SK-N-SH (cell line): ENCODE data around the gene NIPAL3. TPM values are rescaled to one million over a fixed set of nuclear protein-coding genes. Genes with fewer than 3 reads are reported as not detected.

Experiments used
- CTCF ChIA-PET: fragments of 300-600, 350-600 bp; formaldehyde crosslinking; extraction: SDS; loops from one replicate; lab custom pipeline; 2021; lab: Yijun Ruan, JAX
- POLR2A ChIA-PET: fragments of 350-600 bp; sonication (Branson Sonifier 250); formaldehyde crosslinking; extraction: SDS; loops from one replicate; lab custom pipeline; 2020; ENCODE audit warnings: antibody characterized with exemption, inconsistent platforms; lab: Yijun Ruan, JAX
- DNase-seq: peaks from one replicate; pipeline ENCODE4 v3.0.0; 2012
- H2AFZ ChIP-seq: fragments of 200-600 bp; sonication (generic); 2 replicates; pipeline ENCODE4 v1.8.1; 2016; ENCODE audit warnings: antibody characterized with exemption, mild to moderate bottlenecking, low read depth
- H3F3A ChIP-seq: fragments of 200-600 bp; sonication (generic); replicated peaks from 2 replicates; pipeline ENCODE3; 2016; ENCODE audit warnings: antibody characterized with exemption, mild to moderate bottlenecking; ENCODE audit not compliant: insufficient read depth
- H3K27ac ChIP-seq, 2 experiments: fragments of 200-500 bp in 1 of 2; fragments of 200-600 bp in 1 of 2; sonication (Bioruptor generic) in 1 of 2; sonication (generic), shearing (Covaris generic) in 1 of 2; 2 replicates each; pipeline versions ENCODE4 v1.5.1 to v1.6.1; 2014 to 2016; ENCODE audit warnings: low read depth in 2 of 2, inconsistent platforms in 1 of 2, low read length in 1 of 2, mild to moderate bottlenecking in 1 of 2, mixed read lengths in 1 of 2
- H3K27me3 ChIP-seq: fragments of 200-600 bp; sonication (generic), shearing (Covaris generic); 2 replicates; pipeline ENCODE4 v1.6.1; 2016; ENCODE audit warnings: mixed run types; ENCODE audit not compliant: insufficient read depth
- H3K36me3 ChIP-seq, 2 experiments: fragments of 200-500 bp in 1 of 2; fragments of 200-600 bp in 1 of 2; sonication (Bioruptor generic) in 1 of 2; sonication (generic) in 1 of 2; replicated peaks in 1 of 2; 2 replicates each; pipeline versions ENCODE3 to v1.5.1; 2014 to 2016; ENCODE audit warnings: low read length in 1 of 2, mild to moderate bottlenecking in 1 of 2; ENCODE audit not compliant: insufficient read depth in 2 of 2, control insufficient read depth in 1 of 2
- H3K4me1 ChIP-seq, 2 experiments: fragments of 200-500 bp in 1 of 2; fragments of 200-600 bp in 1 of 2; sonication (Bioruptor generic) in 1 of 2; sonication (generic), shearing (Covaris generic) in 1 of 2; 2 replicates each; pipeline versions ENCODE4 v1.5.1 to v1.6.1; 2014 to 2016; ENCODE audit warnings: low read depth in 1 of 2, low read length in 1 of 2, mixed run types in 1 of 2; ENCODE audit not compliant: insufficient read depth in 2 of 2, control insufficient read depth in 1 of 2
- H3K4me2 ChIP-seq: fragments of 200-600 bp; sonication (generic), shearing (Covaris generic); 2 replicates; pipeline ENCODE4 v1.6.1; 2017; ENCODE audit warnings: mixed run types
- H3K4me3 ChIP-seq, 2 experiments: fragments of 200-500 bp in 1 of 2; fragments of 200-600 bp in 1 of 2; sonication (Bioruptor generic) in 1 of 2; sonication (generic), shearing (Covaris generic) in 1 of 2; 2 replicates each; pipeline versions ENCODE4 v1.5.1 to v1.8.1; 2014 to 2016; ENCODE audit warnings: low read depth in 2 of 2, inconsistent platforms in 1 of 2, low read length in 1 of 2, mild to moderate bottlenecking in 1 of 2, mixed read lengths in 1 of 2, moderate library complexity in 1 of 2
- H3K79me2 ChIP-seq: fragments of 200-600 bp; sonication (generic); 2 replicates; pipeline ENCODE4 v1.8.1; 2017; ENCODE audit warnings: mild to moderate bottlenecking; ENCODE audit not compliant: insufficient read depth
- H3K9ac ChIP-seq: fragments of 200-600 bp; sonication (generic); 2 replicates; pipeline ENCODE4 v1.6.1; 2017; ENCODE audit warnings: mixed run types
- H3K9me2 ChIP-seq: fragments of 200-600 bp; sonication (generic); 2 replicates; pipeline ENCODE4 v1.6.1; 2017; ENCODE audit warnings: mixed run types
- H3K9me3 ChIP-seq: fragments of 200-600 bp; sonication (generic); 2 replicates; pipeline ENCODE4 v1.6.1; 2017; ENCODE audit warnings: mixed run types, mild to moderate bottlenecking, moderate library complexity
- H4K20me1 ChIP-seq: fragments of 200-600 bp; sonication (generic); 2 replicates; pipeline ENCODE4 v1.6.1; 2017; ENCODE audit warnings: mild to moderate bottlenecking, mixed run types; ENCODE audit not compliant: insufficient read depth
- CHD2 ChIP-seq: fragments of 150-350 bp; IDR thresholded peaks from 2 replicates; pipeline ENCODE4 v1.6.1; 2018; ENCODE audit warnings: low read length; ENCODE audit not compliant: partially characterized antibody
- CTCF ChIP-seq: fragments of 200-600 bp; sonication (generic); IDR thresholded peaks from 2 replicates; pipeline ENCODE4 v1.6.1; 2017; ENCODE audit warnings: antibody characterized with exemption, mild to moderate bottlenecking, moderate library complexity
- FOSL2 ChIP-seq: IDR thresholded peaks from 2 replicates; pipeline ENCODE4 v1.4.0; 2012; ENCODE audit warnings: low read depth, mild to moderate bottlenecking, moderate library complexity, borderline replicate concordance
- FOXJ3 ChIP-seq: sonication (generic); formaldehyde crosslinking; IDR thresholded peaks from 2 replicates; pipeline ENCODE4 v1.5.1; 2020; ENCODE audit warnings: mild to moderate bottlenecking, missing genetic modification reagents
- FOXM1 ChIP-seq: IDR thresholded peaks from 2 replicates; pipeline ENCODE4 v1.4.0; 2012; ENCODE audit warnings: low read depth, mild to moderate bottlenecking
- GABPA ChIP-seq: IDR thresholded peaks from 2 replicates; pipeline ENCODE4 v1.4.0; 2012; ENCODE audit warnings: low read depth, mild to moderate bottlenecking
- IRF3 ChIP-seq: fragments of 150-350 bp; IDR thresholded peaks from 2 replicates; pipeline ENCODE4 v1.6.1; 2016; ENCODE audit warnings: mild to moderate bottlenecking, low read depth, low read length
- NFIC ChIP-seq: IDR thresholded peaks from 2 replicates; pipeline ENCODE4 v1.4.0; 2012; ENCODE audit warnings: borderline replicate concordance
- NRF1 ChIP-seq: IDR thresholded peaks from 2 replicates; pipeline ENCODE4 v1.6.1; 2012; ENCODE audit warnings: low read depth, mild to moderate bottlenecking, low read length
- TAF1 ChIP-seq: IDR thresholded peaks from 2 replicates; pipeline ENCODE4 v1.6.1; 2012; ENCODE audit warnings: low read depth, mild to moderate bottlenecking, low read length, moderate library complexity, borderline replicate concordance
- TCF12 ChIP-seq: IDR thresholded peaks from 2 replicates; pipeline ENCODE4 v1.4.0; 2012
- TEAD4 ChIP-seq: IDR thresholded peaks from 2 replicates; pipeline ENCODE4 v1.4.0; 2012; ENCODE audit warnings: mild to moderate bottlenecking, borderline replicate concordance; ENCODE audit not compliant: insufficient read depth
- USF1 ChIP-seq: IDR thresholded peaks from 2 replicates; pipeline ENCODE4 v1.4.0; 2012; ENCODE audit warnings: low read depth, borderline replicate concordance
- USF2 ChIP-seq: fragments of 150-350 bp; IDR thresholded peaks from 2 replicates; pipeline ENCODE4 v1.6.1; 2017; ENCODE audit warnings: antibody characterized with exemption, low read length, low read depth, borderline replicate concordance
- WGBS: methylation state at CpG from one replicate; pipeline ENCODE4 v1.1.6; 2017; ENCODE audit warnings: low lambda C conversion rate; 5-methylcytosine and 5-hydroxymethylcytosine counted together
- polyA plus RNA-seq, 3 experiments: library from polyadenylated mRNA; depleted of rRNA; stranded (reverse); fragments of >200 nt; gene quantifications; 2 replicates each; pipeline ENCODE4 v1.2.3, GENCODE V29; 2012

NIPAL3 gene
- polyA plus RNA-seq, 1 of the 3 experiments (the other 2 are of a cell fraction) = 20.3 TPM

- no peaks in the 10 kb centered on the region for H3K9me2 ChIP-seq
- peak; percentile 97 for DNase-seq
- peaks cover 4% of the 10 kb centered on the region for H3F3A ChIP-seq
- H4K20me1 ChIP-seq = no peaks in the 10 kb centered on the region
- peaks cover 31% of the 10 kb centered on the region for H3K79me2 ChIP-seq
- H3K4me3 ChIP-seq = peak within 1 kb of the TSS; percentile 78 to 82
- TF ChIP-seq FOSL2 = no peak
- peak; percentile 74 for TF ChIP-seq NRF1
- TF ChIP-seq, all 33 proteins: peak for 1
- peaks cover 0 to 5% of the 10 kb centered on the region in 2 experiments for H3K36me3 ChIP-seq
- peak within 1 kb of the TSS; percentile 62 to 74 for H3K27ac ChIP-seq
- peak within 1 kb of the TSS; percentile 89 for H3K4me2 ChIP-seq
- peak within 1 kb of the TSS; percentile 86 for H2AFZ ChIP-seq
- peaks cover 0 to 7% of the 10 kb centered on the region in 2 experiments; a peak in 1 of 4 replicates for H3K4me1 ChIP-seq
- no peaks in the 10 kb centered on the region for H3K27me3 ChIP-seq
- peak within 1 kb of the TSS; percentile 82 for H3K9ac ChIP-seq
- WGBS = no CpG with 5 or more reads among the region's 53 CpGs
- H3K9me3 ChIP-seq = no peaks in the 10 kb centered on the region
- ChIA-PET CTCF (interaction anchor here (1.1 to 3.1 kb wide), 3 partner anchors 11 to 302 kb away, joined by 3 to 12 read pairs (median 6); no protein-coding TSS in a partner anchor), POLR2A (interaction anchor here (0.5 kb wide), 1 partner anchor 324 kb away, joined by 3 read pairs; no protein-coding TSS in a partner anchor)
These were observed 87.1 kb downstream of the NIPAL3 start, which contains the start of gene RCAN3 for GRCh38 chr1:24502709-24503058. Gene RCAN3 (plus strand): TSS chr1:24502836. CDS start chr1:24514373, 11,537 bp downstream.

GRCh38 chr1:24503059-24503751, 87.6 kb downstream of the NIPAL3 start:
- Histone ChIP-seq H3K9me3 (no peaks in the 10 kb centered on the region), H3K4me2 (peak overlapping the region; percentile 89), H3K4me3 (peak overlapping the region; percentile 78 to 82), H4K20me1 (no peaks in the 10 kb centered on the region), H3K9me2 (no peaks in the 10 kb centered on the region), H3K9ac (peak overlapping the region; percentile 69), H3K79me2 (peaks cover 33% of the 10 kb centered on the region), H3K27me3 (no peaks in the 10 kb centered on the region), H3K27ac (peak overlapping the region in 1 of 2 experiments; percentile 50; a peak in 1 of 4 replicates), H2AFZ (peak overlapping the region; percentile 86), H3F3A (peaks cover 4% of the 10 kb centered on the region), H3K4me1 (peaks cover 0 to 7% of the 10 kb centered on the region in 2 experiments; a peak in 1 of 4 replicates), H3K36me3 (peaks cover 0 to 5% of the 10 kb centered on the region in 2 experiments)
- peak; percentile 48 for DNase-seq
- ChIA-PET POLR2A (no interaction called here), CTCF (interaction anchor here (0.9 to 3.1 kb wide), 5 partner anchors 12 to 303 kb away, joined by 3 to 12 read pairs (median 3); partner anchors contain the start of gene NIPAL3)
- 14% methylated on average over 48 of the region's 53 CpGs for WGBS
- TF ChIP-seq USF1 (no peak), TEAD4 (no peak), IRF3 (no peak), USF2 (no peak), TAF1 (no peak), NFIC (no peak), TCF12 (no peak), GABPA (no peak), CTCF (no peak), CHD2 (no peak), FOXJ3 (no peak), FOXM1 (no peak)
